Trophoblast cell (in vitro differentiated cells and primary cell): ENCODE data around the gene MBOAT1.

Source experiments
- DNase-seq, 2 donors: peaks; one replicate each; pipeline ENCODE4 v3.0.0-alpha.2; 2016
- H2AFZ ChIP-seq: 2 replicates; pipeline ENCODE4 v1.6.1; 2013; ENCODE audit warnings: low read length, moderate library complexity, mild to moderate bottlenecking; ENCODE audit not compliant: insufficient read depth, poor library complexity
- H2AK5ac ChIP-seq: 2 replicates; pipeline ENCODE4 v1.6.1; 2013; ENCODE audit warnings: mild to moderate bottlenecking, low read length
- H2BK120ac ChIP-seq: 2 replicates; pipeline ENCODE4 v1.6.1; 2013; ENCODE audit warnings: low read length, mild to moderate bottlenecking, moderate library complexity; ENCODE audit not compliant: insufficient read depth, poor library complexity
- H2BK12ac ChIP-seq: 2 replicates; pipeline ENCODE4 v1.6.1; 2013; ENCODE audit warnings: mild to moderate bottlenecking, low read length, moderate library complexity
- H2BK5ac ChIP-seq: 2 replicates; pipeline ENCODE4 v1.6.1; 2013; ENCODE audit warnings: low read length, low read depth, moderate library complexity, mild to moderate bottlenecking; ENCODE audit not compliant: poor library complexity
- H3K14ac ChIP-seq: 2 replicates; pipeline ENCODE4 v1.6.1; 2013; ENCODE audit warnings: mild to moderate bottlenecking, low read length
- H3K18ac ChIP-seq: 2 replicates; pipeline ENCODE4 v1.6.1; 2013; ENCODE audit warnings: mild to moderate bottlenecking, low read length
- H3K23ac ChIP-seq: 2 replicates; pipeline ENCODE4 v1.6.1; 2013; ENCODE audit warnings: low read length
- H3K27ac ChIP-seq: 2 replicates; pipeline ENCODE4 v1.5.1; 2013; ENCODE audit warnings: low read depth, mild to moderate bottlenecking, inconsistent platforms, low read length, moderate library complexity
- H3K27me3 ChIP-seq: 2 replicates; pipeline ENCODE4 v1.6.1; 2013; ENCODE audit warnings: inconsistent platforms, mild to moderate bottlenecking, low read length, moderate library complexity; ENCODE audit not compliant: insufficient read depth
- H3K36me3 ChIP-seq, 2 experiments: 1 replicate in 1 of 2; 2 replicates in 1 of 2; pipeline ENCODE4 v1.6.1; 2013; ENCODE audit warnings: low read length in 2 of 2, mild to moderate bottlenecking in 2 of 2, moderate library complexity in 1 of 2; ENCODE audit not compliant: insufficient read depth in 2 of 2, control insufficient read depth in 1 of 2
- H3K4ac ChIP-seq: 2 replicates; pipeline ENCODE4 v1.6.1; 2013; ENCODE audit warnings: low read depth, mild to moderate bottlenecking, low read length, moderate library complexity
- H3K4me1 ChIP-seq, 2 experiments: 1 replicate in 1 of 2; 2 replicates in 1 of 2; pipeline ENCODE4 v1.6.1; 2013; ENCODE audit warnings: low read length in 2 of 2, mild to moderate bottlenecking in 2 of 2, moderate library complexity in 1 of 2; ENCODE audit not compliant: insufficient read depth in 2 of 2, control insufficient read depth in 1 of 2
- H3K4me2 ChIP-seq: 2 replicates; pipeline ENCODE4 v1.6.1; 2013; ENCODE audit warnings: inconsistent platforms, mild to moderate bottlenecking, low read length, moderate library complexity
- H3K4me3 ChIP-seq: 2 replicates; pipeline ENCODE4 v1.5.1; 2013; ENCODE audit warnings: mild to moderate bottlenecking, low read depth, low read length, inconsistent platforms
- H3K79me1 ChIP-seq: one replicate; pipeline ENCODE4 v1.6.1; 2013; ENCODE audit warnings: low read length
- H3K79me2 ChIP-seq: 2 replicates; pipeline ENCODE4 v1.6.1; 2013; ENCODE audit warnings: low read length, mild to moderate bottlenecking; ENCODE audit not compliant: control insufficient read depth, insufficient read depth, poor library complexity
- H3K9ac ChIP-seq: 2 replicates; pipeline ENCODE4 v1.6.1; 2013; ENCODE audit warnings: mild to moderate bottlenecking, low read length
- H3K9me3 ChIP-seq: 2 replicates; pipeline ENCODE4 v1.6.1; 2013; ENCODE audit warnings: low read depth, mild to moderate bottlenecking, control low read depth, inconsistent platforms, low read length; ENCODE audit not compliant: insufficient read depth
- H4K12ac ChIP-seq: 2 replicates; pipeline ENCODE4 v1.6.1; 2013; ENCODE audit warnings: low read depth, mild to moderate bottlenecking, low read length, moderate library complexity
- H4K8ac ChIP-seq: 2 replicates; pipeline ENCODE4 v1.6.1; 2013; ENCODE audit warnings: low read depth, mild to moderate bottlenecking, low read length, moderate library complexity
- H4K91ac ChIP-seq: one replicate; pipeline ENCODE4 v1.6.1; 2013; ENCODE audit warnings: low read depth, mild to moderate bottlenecking, low read length, moderate library complexity
- WGBS: extraction: QIAGEN DNeasy Blood & Tissue Kit; methylation state at CpG from one replicate; pipeline ENCODE4 v1.1.7; 2013; ENCODE audit warnings: missing lambda C conversion rate; ENCODE audit not compliant: insufficient read length, insufficient coverage; ENCODE audit errors: extremely low coverage; 5-methylcytosine and 5-hydroxymethylcytosine counted together

MBOAT1 gene

GRCh38 chr6:20197251-20197650 is 15.0 kb downstream of the MBOAT1 start:
- H3K23ac ChIP-seq: no peak overlapping the region
- H3K79me2 ChIP-seq: no peaks in the 10 kb centered on the region
- H3K4me2 ChIP-seq: no peak overlapping the region
- peaks cover 4 to 5% of the 10 kb centered on the region in 2 experiments for H3K4me1 ChIP-seq
- no peaks in the 10 kb centered on the region for H3K27me3 ChIP-seq
- WGBS: no CpG with 5 or more reads among the region's 3 CpGs
- H4K91ac ChIP-seq: peak overlapping the region; percentile 47
- no peak overlapping the region for H4K12ac ChIP-seq
- no peaks in the 10 kb centered on the region for H3K79me1 ChIP-seq
- no peaks in the 10 kb centered on the region for H3K36me3 ChIP-seq
- H3K9ac ChIP-seq: no peak overlapping the region
- no peak overlapping the region for H2BK5ac ChIP-seq
- no peak overlapping the region for H3K4ac ChIP-seq
- no peak overlapping the region for H3K18ac ChIP-seq
- no peak overlapping the region for H2BK120ac ChIP-seq
- H3K4me3 ChIP-seq: no peak overlapping the region
- H3K9me3 ChIP-seq: no peaks in the 10 kb centered on the region
- no peak overlapping the region for H3K14ac ChIP-seq
- H4K8ac ChIP-seq: no peak overlapping the region
- no peak overlapping the region for H3K27ac ChIP-seq
- no peak overlapping the region for H2AK5ac ChIP-seq
- H2AFZ ChIP-seq: no peak overlapping the region
- DNase-seq: no peak
- H2BK12ac ChIP-seq: no peak overlapping the region

DNA sequence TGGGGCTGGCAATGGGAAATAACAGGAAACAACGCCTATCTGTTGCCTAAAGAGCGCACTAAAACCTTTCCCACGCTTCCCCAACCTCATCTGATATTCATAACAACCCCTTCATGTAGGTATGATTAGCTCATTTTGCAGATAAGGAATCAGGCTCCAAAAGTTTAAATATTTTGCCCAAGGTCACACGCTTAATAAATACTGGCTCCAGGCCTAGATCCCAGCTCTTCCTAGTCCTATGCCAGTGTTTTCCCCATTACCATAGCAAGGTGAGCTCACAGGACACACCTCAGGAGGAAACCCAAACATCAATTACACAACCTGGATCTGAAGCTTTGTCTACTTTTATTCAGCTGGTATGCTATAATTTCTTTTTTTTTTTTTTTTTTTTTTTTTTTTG is 19.6 kb downstream of the MBOAT1 start:
- Histone ChIP-seq H3K23ac (no peak overlapping the region), H3K79me2 (no peaks in the 10 kb centered on the region), H2BK12ac (no peak overlapping the region), H4K8ac (no peak overlapping the region), H2BK120ac (no peak overlapping the region), H3K4me3 (no peak overlapping the region), H3K36me3 (no peaks in the 10 kb centered on the region), H3K79me1 (peaks cover 5% of the 10 kb centered on the region), H3K4me1 (peaks cover 4 to 14% of the 10 kb centered on the region in 2 experiments), H2AK5ac (no peak overlapping the region), H3K9ac (no peak overlapping the region), H4K91ac (no peak overlapping the region), H3K14ac (no peak overlapping the region), H2BK5ac (no peak overlapping the region), H4K12ac (no peak overlapping the region), H2AFZ (no peak overlapping the region), H3K27me3 (no peaks in the 10 kb centered on the region), H3K4ac (no peak overlapping the region), H3K4me2 (no peak overlapping the region), H3K27ac (no peak overlapping the region), H3K18ac (no peak overlapping the region), H3K9me3 (no peaks in the 10 kb centered on the region)
- DNase-seq: no peak
- no CpG with 5 or more reads among the region's 4 CpGs for WGBS

DNA sequence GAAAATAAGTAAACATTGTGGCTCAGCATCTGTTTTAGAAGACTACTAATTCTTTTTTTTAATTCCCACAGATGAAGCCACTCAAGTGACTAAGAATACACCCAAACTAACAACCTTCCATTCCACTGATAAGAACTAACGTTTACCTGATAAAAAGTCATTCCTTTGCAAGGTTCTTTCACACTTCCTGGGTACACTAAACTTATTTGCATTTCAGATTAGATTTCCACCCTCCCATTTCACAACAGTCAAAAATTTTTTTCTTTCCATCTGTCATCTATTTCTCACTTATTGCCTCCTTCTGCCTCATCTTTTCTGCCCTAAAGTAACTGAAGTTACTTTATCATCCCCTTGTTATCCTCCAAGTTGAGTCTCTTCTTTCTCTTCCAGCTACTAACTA is 20.3 kb downstream of the MBOAT1 start:
- no peak overlapping the region for H2AFZ ChIP-seq

DNA sequence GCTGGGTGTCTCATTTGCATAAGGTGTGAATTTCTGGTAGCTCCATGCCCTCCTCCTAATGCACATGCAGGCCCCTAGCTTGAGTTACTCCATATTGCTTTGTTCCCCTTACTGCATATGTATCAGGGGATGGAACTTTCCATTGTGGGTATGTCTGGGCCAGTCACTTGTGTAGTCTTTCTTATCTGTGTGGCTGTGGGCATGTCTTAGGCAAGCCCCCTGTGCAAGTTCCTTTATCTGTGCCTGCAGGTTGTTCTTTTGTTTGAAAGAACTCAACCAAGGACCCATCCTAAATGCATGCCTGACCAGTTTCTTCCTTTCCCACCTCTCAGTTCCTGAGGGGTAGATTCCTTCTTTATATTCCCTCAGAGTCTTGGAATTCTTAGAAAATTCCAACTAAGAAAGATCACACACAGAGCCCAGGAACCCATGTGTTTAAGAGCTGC is 23.6 kb downstream of the MBOAT1 start:
- Histone ChIP-seq H4K8ac (no peak overlapping the region), H3K27ac (peak overlapping the region; percentile 74), H3K4me2 (no peak overlapping the region), H2BK5ac (peak overlapping the region; percentile 45), H2BK12ac (no peak overlapping the region), H3K79me1 (peaks cover 5% of the 10 kb centered on the region), H3K9ac (no peak overlapping the region), H2AFZ (no peak overlapping the region), H3K4me3 (no peak overlapping the region), H3K27me3 (no peaks in the 10 kb centered on the region), H4K12ac (no peak overlapping the region), H3K4me1 (peaks cover 7 to 13% of the 10 kb centered on the region in 2 experiments), H2AK5ac (no peak overlapping the region), H3K14ac (no peak overlapping the region), H3K23ac (no peak overlapping the region), H2BK120ac (peak overlapping the region; percentile 21), H4K91ac (peak overlapping the region; percentile 49), H3K18ac (no peak overlapping the region), H3K9me3 (peaks cover 4% of the 10 kb centered on the region), H3K79me2 (no peaks in the 10 kb centered on the region), H3K36me3 (no peaks in the 10 kb centered on the region), H3K4ac (no peak overlapping the region)
- peak in 1 of 2 donors; percentile 54 for DNase-seq

More for the DNA sequence above, 20.3 kb downstream of the MBOAT1 start:
- Histone ChIP-seq H3K4ac (no peak overlapping the region), H2AK5ac (no peak overlapping the region), H4K12ac (no peak overlapping the region), H3K14ac (no peak overlapping the region), H3K79me1 (peaks cover 5% of the 10 kb centered on the region), H4K8ac (no peak overlapping the region), H2BK12ac (no peak overlapping the region), H4K91ac (no peak overlapping the region), H3K4me2 (no peak overlapping the region), H3K18ac (no peak overlapping the region), H3K9ac (no peak overlapping the region), H3K4me1 (peaks cover 7 to 13% of the 10 kb centered on the region in 2 experiments), H3K9me3 (no peaks in the 10 kb centered on the region), H3K27ac (no peak overlapping the region), H3K23ac (no peak overlapping the region), H3K4me3 (no peak overlapping the region), H3K79me2 (no peaks in the 10 kb centered on the region), H3K36me3 (no peaks in the 10 kb centered on the region), H2BK5ac (no peak overlapping the region), H2BK120ac (no peak overlapping the region), H3K27me3 (no peaks in the 10 kb centered on the region)
- DNase-seq: peak in 1 of 2 donors; percentile 21
- no CpG with 5 or more reads among the region's 1 CpG for WGBS
